Measurements from ENCODE around the gene RPL37.

GRCh38 chr5:40831346-40832210 lies 3.4 kb downstream of the RPL37 start:
- TF ChIP-seq, protein P1, sequence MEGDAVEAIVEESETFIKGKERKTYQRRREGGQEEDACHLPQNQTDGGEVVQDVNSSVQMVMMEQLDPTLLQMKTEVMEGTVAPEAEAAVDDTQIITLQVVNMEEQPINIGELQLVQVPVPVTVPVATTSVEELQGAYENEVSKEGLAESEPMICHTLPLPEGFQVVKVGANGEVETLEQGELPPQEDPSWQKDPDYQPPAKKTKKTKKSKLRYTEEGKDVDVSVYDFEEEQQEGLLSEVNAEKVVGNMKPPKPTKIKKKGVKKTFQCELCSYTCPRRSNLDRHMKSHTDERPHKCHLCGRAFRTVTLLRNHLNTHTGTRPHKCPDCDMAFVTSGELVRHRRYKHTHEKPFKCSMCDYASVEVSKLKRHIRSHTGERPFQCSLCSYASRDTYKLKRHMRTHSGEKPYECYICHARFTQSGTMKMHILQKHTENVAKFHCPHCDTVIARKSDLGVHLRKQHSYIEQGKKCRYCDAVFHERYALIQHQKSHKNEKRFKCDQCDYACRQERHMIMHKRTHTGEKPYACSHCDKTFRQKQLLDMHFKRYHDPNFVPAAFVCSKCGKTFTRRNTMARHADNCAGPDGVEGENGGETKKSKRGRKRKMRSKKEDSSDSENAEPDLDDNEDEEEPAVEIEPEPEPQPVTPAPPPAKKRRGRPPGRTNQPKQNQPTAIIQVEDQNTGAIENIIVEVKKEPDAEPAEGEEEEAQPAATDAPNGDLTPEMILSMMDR (IDR thresholded peaks at IDR 0.05) = no peak
- TF ChIP-seq POLR2AphosphoS5 (IDR thresholded peaks at IDR 0.05) = no peak
- TF ChIP-seq POLR2A (IDR thresholded peaks at IDR 0.05; ENCODE audit: low read depth) = no peak
- no peak for TF ChIP-seq EP300 (IDR thresholded peaks at IDR 0.05)
